Kidney epithelial cell (primary cell): ENCODE measurements around the gene ENO3. TPM values are rescaled to one million over a fixed set of nuclear protein-coding genes. Genes with fewer than 3 reads are reported as not detected.

Source experiments
- DNase-seq: peaks from one replicate; pipeline ENCODE4 v3.0.0-alpha.2; 2010; ENCODE audit warnings: low read depth
- H3K27me3 ChIP-seq: 2 replicates; pipeline ENCODE4 v1.6.0; 2011; ENCODE audit warnings: low read length; ENCODE audit not compliant: control insufficient read depth, insufficient read depth
- H3K36me3 ChIP-seq: 2 replicates; pipeline ENCODE4 v1.5.1; 2011; ENCODE audit warnings: low read length; ENCODE audit not compliant: control insufficient read depth, insufficient read depth
- H3K4me3 ChIP-seq: 2 replicates; pipeline ENCODE4 v1.5.1; 2011; ENCODE audit warnings: low read depth, mild to moderate bottlenecking, control low read depth, low read length
- total RNA-seq: library from RNA; depleted of rRNA; stranded (reverse); fragments of >200 nt; gene quantifications from 2 replicates; pipeline ENCODE4 v1.2.3, GENCODE V29; 2015
- TF ChIP-seq, protein P1 (sequence below): IDR thresholded peaks from 2 replicates; pipeline ENCODE4 v1.5.1; 2011; ENCODE audit warnings: mild to moderate bottlenecking, moderate library complexity, low read length, control low read depth, inconsistent platforms; ENCODE audit not compliant: insufficient read depth, poor library complexity, severe bottlenecking

The ENO3 gene
- total RNA-seq, 1 donor from 2014 or later = 3.5 TPM

DNA sequence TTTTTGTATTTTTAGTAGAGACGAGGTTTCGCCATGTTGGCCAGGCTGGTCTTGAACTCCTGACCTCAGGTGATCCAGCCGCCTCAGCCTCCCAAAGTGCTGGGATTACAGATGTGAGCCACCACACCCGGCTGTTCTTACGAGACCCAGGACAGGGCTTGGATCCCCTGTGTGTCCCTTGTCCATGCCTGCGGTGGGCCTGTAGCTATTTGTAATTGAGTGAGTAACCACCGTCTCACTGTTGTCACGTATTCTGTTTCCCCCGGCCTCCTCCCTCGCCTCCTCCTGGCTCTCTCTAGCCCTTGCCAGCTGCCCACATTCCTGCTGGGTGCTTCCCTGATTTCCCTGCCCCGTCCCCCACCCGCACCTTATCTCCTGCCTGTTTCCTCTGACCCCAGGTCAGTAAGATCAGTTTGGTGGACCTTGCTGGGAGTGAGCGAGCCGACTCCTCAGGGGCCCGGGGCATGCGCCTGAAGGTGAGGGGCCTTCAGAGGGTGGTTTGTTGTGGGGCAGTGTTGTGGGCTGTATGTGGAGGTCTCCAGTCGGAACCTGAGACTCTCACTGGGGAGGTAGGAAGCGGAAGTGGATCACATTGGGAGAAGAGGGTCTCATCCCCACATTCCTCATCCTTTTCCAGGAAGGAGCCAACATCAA is 52.4 kb downstream of the ENO3 start:
- Histone ChIP-seq H3K4me3 (no peak overlapping the region), H3K36me3 (peaks cover 2% of the 10 kb centered on the region), H3K27me3 (no peaks in the 10 kb centered on the region)
- TF ChIP-seq, protein P1, sequence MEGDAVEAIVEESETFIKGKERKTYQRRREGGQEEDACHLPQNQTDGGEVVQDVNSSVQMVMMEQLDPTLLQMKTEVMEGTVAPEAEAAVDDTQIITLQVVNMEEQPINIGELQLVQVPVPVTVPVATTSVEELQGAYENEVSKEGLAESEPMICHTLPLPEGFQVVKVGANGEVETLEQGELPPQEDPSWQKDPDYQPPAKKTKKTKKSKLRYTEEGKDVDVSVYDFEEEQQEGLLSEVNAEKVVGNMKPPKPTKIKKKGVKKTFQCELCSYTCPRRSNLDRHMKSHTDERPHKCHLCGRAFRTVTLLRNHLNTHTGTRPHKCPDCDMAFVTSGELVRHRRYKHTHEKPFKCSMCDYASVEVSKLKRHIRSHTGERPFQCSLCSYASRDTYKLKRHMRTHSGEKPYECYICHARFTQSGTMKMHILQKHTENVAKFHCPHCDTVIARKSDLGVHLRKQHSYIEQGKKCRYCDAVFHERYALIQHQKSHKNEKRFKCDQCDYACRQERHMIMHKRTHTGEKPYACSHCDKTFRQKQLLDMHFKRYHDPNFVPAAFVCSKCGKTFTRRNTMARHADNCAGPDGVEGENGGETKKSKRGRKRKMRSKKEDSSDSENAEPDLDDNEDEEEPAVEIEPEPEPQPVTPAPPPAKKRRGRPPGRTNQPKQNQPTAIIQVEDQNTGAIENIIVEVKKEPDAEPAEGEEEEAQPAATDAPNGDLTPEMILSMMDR = no peak
- no peak for DNase-seq

Other genes with a start within 250 kb of the ENO3 start
- 33.8 and 46.2 TPM in 2 replicates for gene PELP1, start 247.0 kb upstream of the ENO3 start, total RNA-seq
- 5.8 and 6.8 TPM in 2 replicates for gene ARRB2, start 240.5 kb upstream of the ENO3 start, total RNA-seq
- 19.1 and 23.6 TPM in 2 replicates for gene MED11, start 219.7 kb upstream of the ENO3 start, total RNA-seq
- gene ZMYND15, start 211.3 kb upstream of the ENO3 start, total RNA-seq = 1.4 and 2.9 TPM in 2 replicates
- gene CXCL16, start 211.2 kb upstream of the ENO3 start, total RNA-seq = 96.1 and 106 TPM in 2 replicates
- gene TM4SF5, start 179.2 kb upstream of the ENO3 start, total RNA-seq = not detected in 2 replicates
- gene VMO1, start 164.8 kb upstream of the ENO3 start, total RNA-seq = not detected in 2 replicates
- not detected in 2 replicates for gene GLTPD2, start 162.2 kb upstream of the ENO3 start, total RNA-seq
- 208 and 257 TPM in 2 replicates for gene PSMB6, start 155.0 kb upstream of the ENO3 start, total RNA-seq
- 17.4 and 28.6 TPM in 2 replicates for gene PLD2, start 144.0 kb upstream of the ENO3 start, total RNA-seq
- 36.1 and 38.3 TPM in 2 replicates for gene MINK1, start 117.8 kb upstream of the ENO3 start, total RNA-seq
- gene C17orf107, start 51.6 kb upstream of the ENO3 start, total RNA-seq = 2.3 and 4.4 TPM in 2 replicates
- gene CHRNE, start 48.0 kb upstream of the ENO3 start, total RNA-seq = 2.0 and 2.7 TPM in 2 replicates
- gene GP1BA, start 18.8 kb upstream of the ENO3 start, total RNA-seq = not detected in 2 replicates
- 37.2 and 44.7 TPM in 2 replicates for gene SLC25A11, start 11.1 kb upstream of the ENO3 start, total RNA-seq
- gene RNF167, start 10.9 kb upstream of the ENO3 start, total RNA-seq = 44.1 and 66.0 TPM in 2 replicates
- 1,484 and 2,015 TPM in 2 replicates for gene PFN1, start 2.6 kb upstream of the ENO3 start, total RNA-seq
- 74.6 and 88.7 TPM in 2 replicates for gene SPAG7, start 16.7 kb downstream of the ENO3 start, total RNA-seq
- 47.7 and 50.7 TPM in 2 replicates for gene CAMTA2, start 36.6 kb downstream of the ENO3 start, total RNA-seq
- gene INCA1, start 46.4 kb downstream of the ENO3 start, total RNA-seq = 0.41 and 2.2 TPM in 2 replicates
- 87.1 and 97.6 TPM in 2 replicates for gene KIF1C, start 46.8 kb downstream of the ENO3 start, total RNA-seq
- 0.17 and 0.62 TPM in 2 replicates for gene SLC52A1, start 84.3 kb downstream of the ENO3 start, total RNA-seq
- gene ZFP3, start 127.3 kb downstream of the ENO3 start, total RNA-seq = 4.4 and 4.8 TPM in 2 replicates
- 19.6 and 23.9 TPM in 2 replicates for gene ZNF232, start 160.8 kb downstream of the ENO3 start, total RNA-seq
- gene USP6, start 164.9 kb downstream of the ENO3 start, total RNA-seq = 0.92 and 1.0 TPM in 2 replicates
- 9.4 and 10.5 TPM in 2 replicates for gene ZNF594, start 240.7 kb downstream of the ENO3 start, total RNA-seq